HG02678 (cell line): Measurements from ENCODE around the gene TMEM59L.
"Not testable (repeated sequence)": the region's sequence is repeated elsewhere in the genome, so short reads cannot be mapped to it uniquely, and the experiment has no call there.

Experiments used
- ATAC-seq: cut with Tn5 transposase; IDR thresholded peaks from one replicate; pipeline ENCODE4 v1.9.1; 2021; ENCODE audit warnings: mild to moderate bottlenecking, moderate library complexity; ENCODE audit not compliant: unreplicated experiment

The TMEM59L gene

GRCh38 chr19:18593367-18594095 is 19.1 kb upstream of the TMEM59L start:
- no peak for ATAC-seq

- ATAC-seq = peak; percentile 62
Observed at GRCh38 chr19:18594096-18594823, 18.4 kb upstream of the TMEM59L start.

- no peak for ATAC-seq
Observed at GRCh38 chr19:18594824-18595373, 17.8 kb upstream of the TMEM59L start.

GRCh38 chr19:18595475-18595874 is 17.2 kb upstream of the TMEM59L start:
- no peak for ATAC-seq

- ATAC-seq = no peak
Observed at GRCh38 chr19:18596752-18597157, 15.9 kb upstream of the TMEM59L start.

- no peak for ATAC-seq
Observed at GRCh38 chr19:18597809-18598660, 14.6 kb upstream of the TMEM59L start.

GRCh38 chr19:18599485-18599884 is 13.2 kb upstream of the TMEM59L start:
- no peak for ATAC-seq

GRCh38 chr19:18600692-18601397 is 11.8 kb upstream of the TMEM59L start:
- not testable (repeated sequence) for ATAC-seq

GRCh38 chr19:18601875-18602274 is 10.8 kb upstream of the TMEM59L start:
- ATAC-seq = no peak

- no peak for ATAC-seq
Observed at GRCh38 chr19:18603255-18603957, 9.3 kb upstream of the TMEM59L start.

GRCh38 chr19:18603958-18604819 is 8.5 kb upstream of the TMEM59L start:
- no peak for ATAC-seq

- no peak for ATAC-seq
Observed at GRCh38 chr19:18604820-18605159, 7.9 kb upstream of the TMEM59L start.

- no peak for ATAC-seq
Observed at GRCh38 chr19:18605196-18605545, 7.5 kb upstream of the TMEM59L start.

GRCh38 chr19:18605546-18606280 is 7.0 kb upstream of the TMEM59L start:
- ATAC-seq = no peak

GRCh38 chr19:18606281-18607225 is 6.1 kb upstream of the TMEM59L start, which contains the start of gene CRLF1:
TSS of gene CRLF1 (minus strand) at chr19:18606799. CDS start at chr19:18606656, 143 bp downstream.
- ATAC-seq = no peak

- ATAC-seq = no peak
Observed at GRCh38 chr19:18607226-18608101, 5.2 kb upstream of the TMEM59L start.
